ENCODE results near the gene SOX5.
"Not testable (repeated sequence)": the region's sequence is repeated elsewhere in the genome, so short reads cannot be mapped to it uniquely, and the experiment has no call there.

SOX5 gene

DNA sequence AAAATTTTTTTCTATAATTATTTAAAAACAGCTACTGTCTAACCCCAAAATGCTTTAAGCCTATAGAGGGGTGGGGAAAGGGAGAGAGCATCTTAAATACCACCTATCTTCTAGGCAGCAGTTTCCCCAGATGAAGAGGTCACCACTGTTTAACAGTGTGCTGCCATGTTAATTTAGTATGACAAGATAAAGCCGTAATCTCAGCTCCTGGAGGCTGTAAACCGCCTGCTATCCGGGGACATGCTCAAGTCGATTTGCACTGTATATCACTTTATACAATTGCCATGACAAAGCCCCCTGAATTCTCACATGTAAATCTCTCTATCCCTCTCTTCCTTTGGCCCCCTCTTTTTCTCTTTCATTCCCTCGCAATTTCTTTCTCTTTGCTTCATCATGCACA, 68.5 kb downstream of the SOX5 start:
- no peak for TF ChIP-seq EZH2phosphoT487 (IDR thresholded peaks at IDR 0.05; ENCODE audit: borderline replicate concordance)
- no peaks in the 10 kb centered on the region for H3K9me2 ChIP-seq (replicated peaks; ENCODE audit: low read depth, low read length)
- H3K4me3 ChIP-seq (ENCODE audit: low read length, poor library complexity, severe bottlenecking) = no peak overlapping the region
- no peaks in the 10 kb centered on the region for H3K4me1 ChIP-seq (ENCODE audit: insufficient read depth, low read length, poor library complexity, severe bottlenecking)
- H3K36me3 ChIP-seq (ENCODE audit: insufficient read depth, low read length) = no peaks in the 10 kb centered on the region
- no peaks in the 10 kb centered on the region for H3K79me2 ChIP-seq (ENCODE audit: insufficient read depth, low read length)
- no peak overlapping the region for H3K9ac ChIP-seq (ENCODE audit: low read depth, low read length, poor library complexity, severe bottlenecking)
- H3F3A ChIP-seq (ENCODE audit: low read depth) = no peaks in the 10 kb centered on the region
- no peak overlapping the region for H2AFZ ChIP-seq (ENCODE audit: low read length)
- H4K20me1 ChIP-seq (ENCODE audit: insufficient read depth, low read length, poor library complexity, severe bottlenecking) = no peaks in the 10 kb centered on the region
- H3K4me2 ChIP-seq (ENCODE audit: low read depth, low read length, poor library complexity, severe bottlenecking) = no peak overlapping the region
- no peaks in the 10 kb centered on the region for H3K27me3 ChIP-seq (ENCODE audit: insufficient read depth, low read length, poor library complexity, severe bottlenecking)
- H3K9me3 ChIP-seq (ENCODE audit: insufficient read depth, low read depth, low read length) = no peaks in the 10 kb centered on the region

- not testable (repeated sequence) for H3K27me3 ChIP-seq (ENCODE audit: insufficient read depth, low read length, poor library complexity, severe bottlenecking); H3K36me3 ChIP-seq (ENCODE audit: insufficient read depth, low read length); H3K4me2 ChIP-seq (ENCODE audit: low read depth, low read length, poor library complexity, severe bottlenecking); H3K9ac ChIP-seq (ENCODE audit: low read depth, low read length, poor library complexity, severe bottlenecking); H4K20me1 ChIP-seq (ENCODE audit: insufficient read depth, low read length, poor library complexity, severe bottlenecking); H3K4me1 ChIP-seq (ENCODE audit: insufficient read depth, low read length, poor library complexity, severe bottlenecking); H3K79me2 ChIP-seq (ENCODE audit: insufficient read depth, low read length); H3K4me3 ChIP-seq (ENCODE audit: low read length, poor library complexity, severe bottlenecking); H2AFZ ChIP-seq (ENCODE audit: low read length); H3K9me2 ChIP-seq (replicated peaks; ENCODE audit: low read depth, low read length); H3F3A ChIP-seq (ENCODE audit: low read depth); H3K9me3 ChIP-seq (ENCODE audit: insufficient read depth, low read depth, low read length)
Measured at GRCh38 chr12:23876618-23877017, 72.9 kb downstream of the SOX5 start.

DNA sequence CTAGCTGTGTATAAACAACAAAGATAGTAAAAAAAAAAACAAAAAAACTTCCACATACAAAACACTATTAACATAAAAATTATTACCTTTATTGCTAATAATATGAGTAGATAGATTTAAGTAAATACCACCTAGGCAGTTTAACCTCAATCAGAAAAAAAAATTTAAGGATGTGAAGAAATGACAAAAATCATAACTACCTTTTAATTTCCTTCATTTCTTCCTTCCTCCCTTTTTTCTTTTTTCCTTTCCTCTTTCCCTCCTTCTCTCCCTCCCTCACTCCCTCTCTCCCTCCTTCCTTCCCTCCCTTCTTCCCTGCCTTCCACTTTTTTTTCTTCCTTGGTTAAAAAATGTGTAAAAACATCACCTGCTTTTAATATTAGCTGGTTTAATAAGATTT, 81.7 kb downstream of the SOX5 start:
- Histone ChIP-seq H3K9me2 (replicated peaks; ENCODE audit: low read depth, low read length) (no peaks in the 10 kb centered on the region), H3K27me3 (ENCODE audit: insufficient read depth, low read length, poor library complexity, severe bottlenecking) (no peaks in the 10 kb centered on the region), H3F3A (ENCODE audit: low read depth) (no peaks in the 10 kb centered on the region), H3K79me2 (ENCODE audit: insufficient read depth, low read length) (no peaks in the 10 kb centered on the region), H3K4me2 (ENCODE audit: low read depth, low read length, poor library complexity, severe bottlenecking) (no peak overlapping the region), H2AFZ (ENCODE audit: low read length) (no peak overlapping the region), H3K9me3 (ENCODE audit: insufficient read depth, low read depth, low read length) (no peaks in the 10 kb centered on the region), H3K9ac (ENCODE audit: low read depth, low read length, poor library complexity, severe bottlenecking) (no peak overlapping the region), H3K4me3 (ENCODE audit: low read length, poor library complexity, severe bottlenecking) (no peak overlapping the region), H4K20me1 (ENCODE audit: insufficient read depth, low read length, poor library complexity, severe bottlenecking) (no peaks in the 10 kb centered on the region), H3K36me3 (ENCODE audit: insufficient read depth, low read length) (no peaks in the 10 kb centered on the region), H3K4me1 (ENCODE audit: insufficient read depth, low read length, poor library complexity, severe bottlenecking) (no peaks in the 10 kb centered on the region)
- TF ChIP-seq, protein P1, sequence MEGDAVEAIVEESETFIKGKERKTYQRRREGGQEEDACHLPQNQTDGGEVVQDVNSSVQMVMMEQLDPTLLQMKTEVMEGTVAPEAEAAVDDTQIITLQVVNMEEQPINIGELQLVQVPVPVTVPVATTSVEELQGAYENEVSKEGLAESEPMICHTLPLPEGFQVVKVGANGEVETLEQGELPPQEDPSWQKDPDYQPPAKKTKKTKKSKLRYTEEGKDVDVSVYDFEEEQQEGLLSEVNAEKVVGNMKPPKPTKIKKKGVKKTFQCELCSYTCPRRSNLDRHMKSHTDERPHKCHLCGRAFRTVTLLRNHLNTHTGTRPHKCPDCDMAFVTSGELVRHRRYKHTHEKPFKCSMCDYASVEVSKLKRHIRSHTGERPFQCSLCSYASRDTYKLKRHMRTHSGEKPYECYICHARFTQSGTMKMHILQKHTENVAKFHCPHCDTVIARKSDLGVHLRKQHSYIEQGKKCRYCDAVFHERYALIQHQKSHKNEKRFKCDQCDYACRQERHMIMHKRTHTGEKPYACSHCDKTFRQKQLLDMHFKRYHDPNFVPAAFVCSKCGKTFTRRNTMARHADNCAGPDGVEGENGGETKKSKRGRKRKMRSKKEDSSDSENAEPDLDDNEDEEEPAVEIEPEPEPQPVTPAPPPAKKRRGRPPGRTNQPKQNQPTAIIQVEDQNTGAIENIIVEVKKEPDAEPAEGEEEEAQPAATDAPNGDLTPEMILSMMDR (conservative IDR thresholded peaks at IDR 0.05; ENCODE audit: low read length) = no peak
- no peak for TF ChIP-seq EZH2phosphoT487 (IDR thresholded peaks at IDR 0.05; ENCODE audit: borderline replicate concordance)

DNA sequence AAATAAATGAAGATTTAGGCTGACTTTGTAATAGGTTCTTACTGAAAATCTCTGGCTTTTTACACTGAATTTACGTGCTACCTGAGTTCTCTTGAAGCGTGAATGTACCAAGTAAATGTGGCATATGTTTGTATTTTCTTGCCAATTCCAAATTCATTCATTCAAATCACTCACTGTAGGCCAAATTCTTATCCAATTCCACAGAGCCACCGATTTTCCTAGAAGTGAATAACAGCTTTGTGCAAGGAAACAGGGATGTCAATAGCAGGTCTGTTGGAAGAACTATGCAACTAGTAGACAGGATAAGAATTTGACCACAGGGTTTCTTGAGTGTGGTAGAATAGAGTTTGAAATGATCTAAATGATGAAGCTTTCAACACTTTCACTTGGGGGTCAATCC, 86.8 kb downstream of the SOX5 start:
- H3K79me2 ChIP-seq (ENCODE audit: insufficient read depth, low read length) = no peaks in the 10 kb centered on the region
- no peak overlapping the region for H3K9ac ChIP-seq (ENCODE audit: low read depth, low read length, poor library complexity, severe bottlenecking)
- no peaks in the 10 kb centered on the region for H3K4me1 ChIP-seq (ENCODE audit: insufficient read depth, low read length, poor library complexity, severe bottlenecking)
- no peak for TF ChIP-seq EZH2phosphoT487 (IDR thresholded peaks at IDR 0.05; ENCODE audit: borderline replicate concordance)
- TF ChIP-seq, protein P1 (conservative IDR thresholded peaks at IDR 0.05; ENCODE audit: low read length) = no peak
- no peaks in the 10 kb centered on the region for H3K9me2 ChIP-seq (replicated peaks; ENCODE audit: low read depth, low read length)
- no peak overlapping the region for H3K4me2 ChIP-seq (ENCODE audit: low read depth, low read length, poor library complexity, severe bottlenecking)
- H3K36me3 ChIP-seq (ENCODE audit: insufficient read depth, low read length) = no peaks in the 10 kb centered on the region
- no peak overlapping the region for H2AFZ ChIP-seq (ENCODE audit: low read length)
- no peaks in the 10 kb centered on the region for H4K20me1 ChIP-seq (ENCODE audit: insufficient read depth, low read length, poor library complexity, severe bottlenecking)
- no peak overlapping the region for H3K4me3 ChIP-seq (ENCODE audit: low read length, poor library complexity, severe bottlenecking)
- no peaks in the 10 kb centered on the region for H3K27me3 ChIP-seq (ENCODE audit: insufficient read depth, low read length, poor library complexity, severe bottlenecking)
- no peaks in the 10 kb centered on the region; the same call in 1 of the 2 replicates for H3K9me3 ChIP-seq (ENCODE audit: insufficient read depth, low read depth, low read length)
- no peaks in the 10 kb centered on the region for H3F3A ChIP-seq (ENCODE audit: low read depth)
